Cardiac muscle cell (in vitro differentiated cells and primary cell): ENCODE data around the gene PPP1R12B. TPM values are rescaled to one million over a fixed set of nuclear protein-coding genes. Genes with fewer than 3 reads are reported as not detected.

ENCODE experiments used
- DNase-seq, 2 donors: peaks; one replicate each; pipeline versions ENCODE4 v3.0.0 to v3.0.0-alpha.2; 2010 to 2017; ENCODE audit warnings: low read depth in 1 of 2, low spot score in 1 of 2
- H3K27ac ChIP-seq: fragments of 200-600 bp; sonication (generic); 2 replicates; pipeline ENCODE4 v1.5.1; 2016
- H3K27me3 ChIP-seq: fragments of 200-600 bp; sonication (generic); 2 replicates; pipeline ENCODE4 v1.6.0; 2016; ENCODE audit warnings: control low read depth
- H3K36me3 ChIP-seq: fragments of 200-600 bp; sonication (generic); 2 replicates; pipeline ENCODE4 v1.5.1; 2016; ENCODE audit warnings: control low read depth
- H3K4me1 ChIP-seq: fragments of 200-600 bp; sonication (generic); 2 replicates; pipeline ENCODE4 v1.8.1; 2017; ENCODE audit warnings: low read depth, mild to moderate bottlenecking, mixed run types
- H3K4me3 ChIP-seq: fragments of 200-600 bp; sonication (generic); 2 replicates; pipeline ENCODE4 v1.5.1; 2016; ENCODE audit warnings: mild to moderate bottlenecking
- H3K9me3 ChIP-seq: fragments of 200-600 bp; sonication (generic); 2 replicates; pipeline ENCODE4 v1.5.1; 2017; ENCODE audit warnings: low read depth, mild to moderate bottlenecking, control low read depth
- polyA plus RNA-seq: library from polyadenylated mRNA; unstranded; fragments of >200 nt; fragmentation: Nextera tagmentation; extraction: Ambion mirVana; gene quantifications from 2 replicates; pipeline ENCODE4 v1.2.1, GENCODE V29; 2016
- total RNA-seq: library from RNA; depleted of rRNA; stranded (reverse); fragments of >200 nt; gene quantifications from 2 replicates; pipeline ENCODE4 v1.2.3, GENCODE V29; 2016
- TF ChIP-seq, protein P1 (sequence below): IDR thresholded peaks from 2 replicates; pipeline ENCODE4 v1.5.1; 2012; ENCODE audit warnings: low read depth, mild to moderate bottlenecking, low read length

PPP1R12B gene, protein sequence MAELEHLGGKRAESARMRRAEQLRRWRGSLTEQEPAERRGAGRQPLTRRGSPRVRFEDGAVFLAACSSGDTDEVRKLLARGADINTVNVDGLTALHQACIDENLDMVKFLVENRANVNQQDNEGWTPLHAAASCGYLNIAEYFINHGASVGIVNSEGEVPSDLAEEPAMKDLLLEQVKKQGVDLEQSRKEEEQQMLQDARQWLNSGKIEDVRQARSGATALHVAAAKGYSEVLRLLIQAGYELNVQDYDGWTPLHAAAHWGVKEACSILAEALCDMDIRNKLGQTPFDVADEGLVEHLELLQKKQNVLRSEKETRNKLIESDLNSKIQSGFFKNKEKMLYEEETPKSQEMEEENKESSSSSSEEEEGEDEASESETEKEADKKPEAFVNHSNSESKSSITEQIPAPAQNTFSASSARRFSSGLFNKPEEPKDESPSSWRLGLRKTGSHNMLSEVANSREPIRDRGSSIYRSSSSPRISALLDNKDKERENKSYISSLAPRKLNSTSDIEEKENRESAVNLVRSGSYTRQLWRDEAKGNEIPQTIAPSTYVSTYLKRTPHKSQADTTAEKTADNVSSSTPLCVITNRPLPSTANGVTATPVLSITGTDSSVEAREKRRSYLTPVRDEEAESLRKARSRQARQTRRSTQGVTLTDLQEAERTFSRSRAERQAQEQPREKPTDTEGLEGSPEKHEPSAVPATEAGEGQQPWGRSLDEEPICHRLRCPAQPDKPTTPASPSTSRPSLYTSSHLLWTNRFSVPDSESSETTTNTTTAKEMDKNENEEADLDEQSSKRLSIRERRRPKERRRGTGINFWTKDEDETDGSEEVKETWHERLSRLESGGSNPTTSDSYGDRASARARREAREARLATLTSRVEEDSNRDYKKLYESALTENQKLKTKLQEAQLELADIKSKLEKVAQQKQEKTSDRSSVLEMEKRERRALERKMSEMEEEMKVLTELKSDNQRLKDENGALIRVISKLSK
- total RNA-seq (203 and 340 TPM in 2 replicates), polyA plus RNA-seq (109 and 156 TPM in 2 replicates)

DNA sequence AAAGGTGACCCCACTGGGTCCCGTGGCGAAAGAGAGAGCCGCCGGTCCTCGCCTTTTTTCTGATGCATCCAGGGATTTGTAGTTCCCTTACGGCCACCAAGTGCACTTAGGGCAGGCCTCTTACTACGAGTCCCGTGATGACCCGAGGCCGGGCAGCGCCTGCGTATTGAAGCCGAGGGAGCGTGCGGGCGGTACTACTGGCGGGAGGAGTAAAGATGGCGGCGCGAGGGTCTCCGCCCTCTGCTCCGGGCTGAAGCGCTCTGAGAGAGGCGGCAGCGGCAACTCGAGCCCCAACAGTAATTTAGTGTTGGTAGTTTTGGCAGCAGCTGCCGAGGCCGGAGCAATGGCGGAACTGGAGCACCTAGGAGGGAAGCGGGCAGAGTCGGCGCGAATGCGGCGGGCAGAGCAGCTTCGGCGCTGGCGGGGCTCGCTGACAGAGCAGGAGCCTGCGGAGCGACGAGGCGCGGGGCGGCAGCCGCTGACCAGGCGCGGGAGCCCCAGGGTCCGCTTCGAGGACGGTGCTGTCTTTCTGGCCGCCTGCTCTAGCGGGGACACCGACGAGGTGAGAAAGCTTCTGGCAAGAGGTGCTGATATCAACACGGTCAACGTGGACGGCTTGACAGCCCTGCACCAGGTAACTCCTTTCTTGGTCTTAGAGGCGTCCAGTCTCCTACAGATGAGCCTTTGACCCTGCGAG is at the start of gene PPP1R12B:
Gene PPP1R12B (plus strand): TSS at position 191 of the 697 bp plus-strand sequence. CDS start 153 bp downstream, at position 344.
- Histone ChIP-seq H3K27ac (peak within 1 kb of the TSS; percentile 92), H3K9me3 (no peaks in the 10 kb centered on the region), H3K4me3 (peak within 1 kb of the TSS; percentile 83), H3K27me3 (no peaks in the 10 kb centered on the region), H3K4me1 (peaks cover 18% of the 10 kb centered on the region), H3K36me3 (no peaks in the 10 kb centered on the region)
- TF ChIP-seq, protein P1, sequence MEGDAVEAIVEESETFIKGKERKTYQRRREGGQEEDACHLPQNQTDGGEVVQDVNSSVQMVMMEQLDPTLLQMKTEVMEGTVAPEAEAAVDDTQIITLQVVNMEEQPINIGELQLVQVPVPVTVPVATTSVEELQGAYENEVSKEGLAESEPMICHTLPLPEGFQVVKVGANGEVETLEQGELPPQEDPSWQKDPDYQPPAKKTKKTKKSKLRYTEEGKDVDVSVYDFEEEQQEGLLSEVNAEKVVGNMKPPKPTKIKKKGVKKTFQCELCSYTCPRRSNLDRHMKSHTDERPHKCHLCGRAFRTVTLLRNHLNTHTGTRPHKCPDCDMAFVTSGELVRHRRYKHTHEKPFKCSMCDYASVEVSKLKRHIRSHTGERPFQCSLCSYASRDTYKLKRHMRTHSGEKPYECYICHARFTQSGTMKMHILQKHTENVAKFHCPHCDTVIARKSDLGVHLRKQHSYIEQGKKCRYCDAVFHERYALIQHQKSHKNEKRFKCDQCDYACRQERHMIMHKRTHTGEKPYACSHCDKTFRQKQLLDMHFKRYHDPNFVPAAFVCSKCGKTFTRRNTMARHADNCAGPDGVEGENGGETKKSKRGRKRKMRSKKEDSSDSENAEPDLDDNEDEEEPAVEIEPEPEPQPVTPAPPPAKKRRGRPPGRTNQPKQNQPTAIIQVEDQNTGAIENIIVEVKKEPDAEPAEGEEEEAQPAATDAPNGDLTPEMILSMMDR, result no peak
- DNase-seq, result peak; percentile 99

DNA sequence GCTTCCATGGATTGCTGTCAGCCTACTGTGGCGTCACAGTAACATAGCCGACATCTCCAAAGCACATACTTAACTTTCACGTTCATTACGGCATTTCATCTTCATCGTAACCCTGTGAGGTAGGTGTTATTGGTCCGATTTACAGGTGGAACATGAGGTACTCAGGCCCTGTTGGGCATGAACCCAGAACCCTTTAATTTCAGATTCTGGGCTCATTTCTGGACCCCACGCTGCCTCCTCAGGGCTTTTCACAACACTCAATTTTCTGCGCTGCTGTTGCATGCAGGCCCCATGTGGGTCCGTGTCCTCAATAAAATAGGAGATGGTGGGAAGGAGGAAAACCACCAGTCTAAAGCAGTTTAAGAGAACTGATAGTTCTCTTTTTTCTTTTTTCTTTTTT is 46.3 kb upstream of the PPP1R12B start:
- Histone ChIP-seq H3K27me3 (no peaks in the 10 kb centered on the region), H3K27ac (no peak overlapping the region), H3K4me1 (no peaks in the 10 kb centered on the region), H3K4me3 (no peak overlapping the region), H3K9me3 (no peaks in the 10 kb centered on the region), H3K36me3 (no peaks in the 10 kb centered on the region)
- DNase-seq, result no peak
- TF ChIP-seq, protein P1, result no peak

DNA sequence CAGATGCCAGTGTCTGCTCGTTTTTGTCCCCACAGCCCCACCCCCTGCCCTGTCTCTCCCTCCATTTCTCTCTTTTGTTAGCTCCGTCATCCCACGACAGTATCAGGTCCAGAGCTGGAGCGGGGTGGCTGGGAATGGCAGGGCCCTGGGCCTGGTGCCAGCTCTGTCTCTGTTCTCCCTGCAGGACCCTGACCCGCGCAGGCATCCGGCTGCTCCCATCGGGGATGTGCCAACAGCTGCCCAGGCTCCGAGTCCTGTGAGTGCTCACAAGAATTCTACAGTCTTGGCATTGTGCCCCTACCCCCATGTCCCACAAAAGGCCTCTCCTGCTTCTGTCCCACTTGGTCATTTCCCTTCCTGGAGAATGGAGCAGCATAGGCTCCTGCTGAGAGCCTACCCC is 44.1 kb upstream of the PPP1R12B start:
- no peak overlapping the region for H3K27ac ChIP-seq
- no peaks in the 10 kb centered on the region for H3K36me3 ChIP-seq
- H3K4me3 ChIP-seq, result no peak overlapping the region
- TF ChIP-seq, protein P1, result no peak
- H3K4me1 ChIP-seq, result no peaks in the 10 kb centered on the region
- DNase-seq, result no peak
- no peaks in the 10 kb centered on the region for H3K27me3 ChIP-seq
- no peaks in the 10 kb centered on the region for H3K9me3 ChIP-seq

DNA sequence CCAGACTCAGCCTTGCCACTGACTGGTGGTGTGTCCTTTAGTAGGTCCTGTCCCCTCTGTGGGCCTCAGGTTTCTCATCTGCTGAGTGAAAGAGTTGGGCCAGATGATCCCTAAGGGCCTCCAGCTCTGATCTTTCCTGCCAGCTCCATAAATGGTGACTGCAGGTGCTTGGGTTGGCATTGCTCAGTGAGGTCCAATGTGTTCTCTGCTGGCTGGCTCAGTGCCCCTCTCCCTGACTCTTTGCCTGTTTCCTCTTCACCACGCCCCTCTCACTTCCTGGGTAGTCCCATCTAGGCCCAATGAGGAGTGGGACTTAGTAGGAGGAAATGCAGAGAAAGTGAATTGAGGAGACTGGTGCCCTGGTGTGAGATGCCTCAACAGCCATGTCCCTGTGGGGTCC is 43.3 kb upstream of the PPP1R12B start:
- H3K4me1 ChIP-seq, result no peaks in the 10 kb centered on the region
- no peak overlapping the region for H3K4me3 ChIP-seq
- no peaks in the 10 kb centered on the region for H3K27me3 ChIP-seq
- H3K27ac ChIP-seq, result no peak overlapping the region
- no peak for DNase-seq
- TF ChIP-seq, protein P1, result no peak
- no peaks in the 10 kb centered on the region for H3K36me3 ChIP-seq
- no peaks in the 10 kb centered on the region for H3K9me3 ChIP-seq
